HepG2 (cell line): Measurements from ENCODE around the gene OR1F1. TPM values are rescaled to one million over a fixed set of nuclear protein-coding genes. Genes with fewer than 3 reads are reported as not detected.

Experiments
- CHCHD3 ChIP-seq: sonication (generic); formaldehyde crosslinking; IDR thresholded peaks from 2 replicates; pipeline ENCODE4 v1.8.0; 2022; ENCODE audit warnings: mild to moderate bottlenecking, missing genetic modification reagents, moderate library complexity
- EHMT2 ChIP-seq: fragments of 200-600 bp; sonication (generic); IDR thresholded peaks from 2 replicates; pipeline ENCODE4 v1.7.0; 2017; ENCODE audit warnings: antibody characterized with exemption, low read depth, low read length, borderline replicate concordance
- ELF4 ChIP-seq: sonication (generic); formaldehyde crosslinking; IDR thresholded peaks from 2 replicates; pipeline ENCODE4 v1.5.0; 2020; ENCODE audit warnings: missing genetic modification reagents, mild to moderate bottlenecking, moderate library complexity, borderline replicate concordance
- HES4 ChIP-seq: sonication (generic); formaldehyde crosslinking; IDR thresholded peaks from 2 replicates; pipeline ENCODE4 v1.9.0; 2021; ENCODE audit warnings: mild to moderate bottlenecking, missing genetic modification reagents, borderline replicate concordance
- PITX1 ChIP-seq: sonication (generic); formaldehyde crosslinking; IDR thresholded peaks from 2 replicates; pipeline ENCODE4 v1.5.1; 2020; ENCODE audit warnings: mild to moderate bottlenecking, missing genetic modification reagents
- POLR2AphosphoS2 ChIP-seq: IDR thresholded peaks from 2 replicates; pipeline ENCODE4 v1.6.1; 2011; ENCODE audit warnings: low read depth, low read length, improper control_type of control experiment
- RBM22 ChIP-seq: fragments of 200-400 bp; formaldehyde crosslinking; optimal IDR thresholded peaks from 2 replicates; pipeline ENCODE3; 2017; ENCODE audit warnings: mild to moderate bottlenecking, low read length, moderate library complexity
- REPIN1 ChIP-seq: sonication (generic); formaldehyde crosslinking; IDR thresholded peaks from 2 replicates; pipeline ENCODE4 v1.8.0; 2022; ENCODE audit warnings: missing genetic modification reagents, low read depth, mild to moderate bottlenecking, borderline replicate concordance
- SETDB1 ChIP-seq: sonication (generic); formaldehyde crosslinking; IDR thresholded peaks from 2 replicates; pipeline ENCODE4 v1.5.1; 2020; ENCODE audit warnings: missing genetic modification reagents, mild to moderate bottlenecking, borderline replicate concordance
- SIX4 ChIP-seq: sonication (generic); formaldehyde crosslinking; IDR thresholded peaks from 2 replicates; pipeline ENCODE4 v1.4.0; 2020; ENCODE audit warnings: missing genetic modification reagents
- SNAI1 ChIP-seq: sonication (generic); formaldehyde crosslinking; IDR thresholded peaks from 2 replicates; pipeline ENCODE4 v1.5.0; 2020; ENCODE audit warnings: mild to moderate bottlenecking, missing genetic modification reagents, borderline replicate concordance
- SP1 ChIP-seq, 2 experiments: fragments of 450-650 bp in 1 of 2; sonication (generic) in 1 of 2; formaldehyde crosslinking in 1 of 2; IDR thresholded peaks; 2 replicates each; pipeline versions ENCODE4 v1.4.0 to v1.6.1; 2016 to 2020; ENCODE audit warnings: missing genetic modification reagents in 1 of 2
- YEATS2 ChIP-seq: sonication (generic); formaldehyde crosslinking; IDR thresholded peaks from 2 replicates; pipeline ENCODE4 v1.4.0; 2020; ENCODE audit warnings: missing genetic modification reagents, borderline replicate concordance
- ZC3H4 ChIP-seq: sonication (generic); formaldehyde crosslinking; IDR thresholded peaks from 2 replicates; pipeline ENCODE4 v1.4.0; 2020; ENCODE audit warnings: missing genetic modification reagents, borderline replicate concordance
- ZFP1 ChIP-seq: IDR thresholded peaks from 2 replicates; pipeline ENCODE4 v1.6.1; 2016
- ZFYVE20 ChIP-seq: sonication (generic); formaldehyde crosslinking; IDR thresholded peaks from 2 replicates; pipeline ENCODE4 v1.8.0; 2023; ENCODE audit warnings: low read depth, mild to moderate bottlenecking, moderate library complexity, missing genetic modification reagents, borderline replicate concordance
- ZNF30 ChIP-seq: sonication (generic); formaldehyde crosslinking; IDR thresholded peaks from 2 replicates; pipeline ENCODE4 v1.5.0; 2020; ENCODE audit warnings: mild to moderate bottlenecking, missing genetic modification reagents
- ZNF546 ChIP-seq: sonication (generic); formaldehyde crosslinking; conservative IDR thresholded peaks from 2 replicates; pipeline ENCODE4 v1.8.1; 2023; ENCODE audit warnings: mild to moderate bottlenecking, missing genetic modification reagents
- ZNF589 ChIP-seq: sonication (generic); formaldehyde crosslinking; conservative IDR thresholded peaks from 2 replicates; pipeline ENCODE4 v1.8.0; 2022; ENCODE audit warnings: mild to moderate bottlenecking, moderate library complexity, missing genetic modification reagents
- ZNF670 ChIP-seq: sonication (generic); formaldehyde crosslinking; IDR thresholded peaks from 2 replicates; pipeline ENCODE4 v1.8.0; 2022; ENCODE audit warnings: mild to moderate bottlenecking, missing genetic modification reagents, borderline replicate concordance
- ZNF746 ChIP-seq: sonication (generic); formaldehyde crosslinking; IDR thresholded peaks from 2 replicates; pipeline ENCODE4 v1.8.0; 2022; ENCODE audit warnings: mild to moderate bottlenecking, missing genetic modification reagents
- ZNF75D ChIP-seq: sonication (generic); formaldehyde crosslinking; IDR thresholded peaks from 2 replicates; pipeline ENCODE4 v1.8.1; 2023; ENCODE audit warnings: missing genetic modification reagents, mild to moderate bottlenecking, borderline replicate concordance
- polyA plus RNA-seq, 8 experiments: library from polyadenylated mRNA; depleted of rRNA in 3 of 8; stranded (reverse) in 7 of 8; unstranded in 1 of 8; fragments of >200 nt; fragmentation: Illumina TruSeq in 4 of 8; extraction: Trizol in 4 of 8; gene quantifications; 2 replicates each; pipeline versions ENCODE4 v1.2.1 to v1.2.3, GENCODE V29; 2011 to 2016; ENCODE audit warnings: low read depth in 4 of 8, missing spikeins in 1 of 8, mixed read lengths in 1 of 8; ENCODE audit not compliant: insufficient read depth in 1 of 8
- total RNA-seq, 5 experiments: library from RNA; depleted of rRNA; stranded (reverse); fragments of >200 nt; fragmentation: Illumina TruSeq; extraction: Trizol; gene quantifications; 2 replicates each; pipeline ENCODE4 v1.2.3, GENCODE V29; 2016; ENCODE audit warnings: low read depth in 1 of 5
- TF ChIP-seq, protein P1 (sequence below): sonication (generic); formaldehyde crosslinking; IDR thresholded peaks from 2 replicates; pipeline ENCODE4 v1.9.0; 2022; ENCODE audit warnings: low read depth, missing genetic modification reagents
- TF ChIP-seq, protein P2 (sequence below): sonication (generic); formaldehyde crosslinking; IDR thresholded peaks from 2 replicates; pipeline ENCODE4 v1.5.0; 2020; ENCODE audit warnings: mild to moderate bottlenecking, missing genetic modification reagents
- TF ChIP-seq, protein P3 (sequence below): sonication (generic); formaldehyde crosslinking; IDR thresholded peaks from 2 replicates; pipeline ENCODE4 v1.4.0; 2020; ENCODE audit warnings: missing genetic modification reagents

Gene OR1F1
- total and polyA plus RNA-seq, 2 of the 13 experiments (the other 11 are each of a cell fraction or from before 2014, with no cell fraction given), result 0.90 TPM; not detected in 1

DNA sequence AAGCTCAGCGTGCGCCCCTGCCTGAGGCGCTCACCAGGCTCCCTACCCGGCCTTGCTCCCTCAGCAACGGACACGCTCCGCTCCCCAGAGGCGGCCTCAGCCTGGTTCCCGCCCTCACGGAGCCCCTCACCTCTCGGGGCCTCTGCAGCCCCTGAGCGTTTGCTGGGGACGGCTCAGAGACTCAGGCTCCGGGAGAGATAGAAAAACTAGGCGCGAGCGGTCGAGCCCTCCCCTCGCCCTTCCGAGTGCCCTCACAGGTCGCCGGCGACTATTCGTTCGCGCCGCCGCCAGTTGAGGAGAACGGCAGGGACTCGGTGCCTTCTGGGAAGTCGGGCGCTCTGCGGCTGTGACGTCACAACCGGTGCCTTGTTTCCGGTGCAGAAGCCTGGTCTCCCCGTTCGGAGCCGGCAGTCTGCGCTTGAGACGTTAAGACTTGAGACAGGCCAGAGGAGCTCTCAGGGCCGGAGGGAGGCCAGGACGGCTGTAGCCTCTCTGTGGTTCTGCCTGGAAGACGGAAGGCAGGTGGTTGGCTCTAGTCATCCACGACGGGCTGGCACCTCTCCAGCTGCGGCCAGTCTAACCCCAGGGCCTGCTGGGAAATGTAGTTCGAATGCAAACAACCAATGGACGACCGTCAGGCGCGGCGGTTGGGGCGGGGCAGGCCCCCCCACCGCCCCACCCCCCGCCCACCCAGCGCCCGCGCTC, 47.0 kb downstream of the OR1F1 start, which contains the start of gene ZNF200 (continued):
- TF ChIP-seq, protein P1, sequence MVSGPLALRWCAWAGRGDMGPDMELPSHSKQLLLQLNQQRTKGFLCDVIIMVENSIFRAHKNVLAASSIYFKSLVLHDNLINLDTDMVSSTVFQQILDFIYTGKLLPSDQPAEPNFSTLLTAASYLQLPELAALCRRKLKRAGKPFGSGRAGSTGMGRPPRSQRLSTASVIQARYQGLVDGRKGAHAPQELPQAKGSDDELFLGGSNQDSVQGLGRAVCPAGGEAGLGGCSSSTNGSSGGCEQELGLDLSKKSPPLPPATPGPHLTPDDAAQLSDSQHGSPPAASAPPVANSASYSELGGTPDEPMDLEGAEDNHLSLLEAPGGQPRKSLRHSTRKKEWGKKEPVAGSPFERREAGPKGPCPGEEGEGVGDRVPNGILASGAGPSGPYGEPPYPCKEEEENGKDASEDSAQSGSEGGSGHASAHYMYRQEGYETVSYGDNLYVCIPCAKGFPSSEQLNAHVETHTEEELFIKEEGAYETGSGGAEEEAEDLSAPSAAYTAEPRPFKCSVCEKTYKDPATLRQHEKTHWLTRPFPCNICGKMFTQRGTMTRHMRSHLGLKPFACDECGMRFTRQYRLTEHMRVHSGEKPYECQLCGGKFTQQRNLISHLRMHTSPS (CRISPR knock-in tag), result no peak
- TF ChIP-seq SETDB1 (CRISPR knock-in tag) (no peak), ZNF589 (CRISPR knock-in tag) (no peak), CHCHD3 (no peak), SIX4 (CRISPR knock-in tag) (no peak; the same call in 1 of the 2 replicates), ZNF546 (CRISPR knock-in tag) (peak; percentile 71; the same call in 1 of the 2 replicates), ZNF746 (CRISPR knock-in tag) (peak; percentile 61; the same call in 1 of the 2 replicates), POLR2AphosphoS2 (no peak), ZC3H4 (no peak), ZFYVE20 (CRISPR knock-in tag) (no peak), ZNF30 (CRISPR knock-in tag) (peak; percentile 76; the same call in 1 of the 2 replicates), SNAI1 (CRISPR knock-in tag) (peak; percentile 89), ELF4 (CRISPR knock-in tag) (no peak), YEATS2 (CRISPR knock-in tag) (peak; percentile 79), ZNF670 (CRISPR knock-in tag) (no peak), ZNF75D (no peak), RBM22 (no peak), SP1 (IDR thresholded peaks at IDR 0.05) (no peak), SP1 (CRISPR knock-in tag; IDR thresholded peaks at IDR 0.05) (peak; percentile 21; the same call in 1 of the 2 replicates), EHMT2 (no peak), HES4 (CRISPR knock-in tag) (no peak), REPIN1 (0 out of 2 replicates have a peak, but pooled peaks have one; percentile 42), PITX1 (CRISPR knock-in tag) (peak; percentile 42), ZFP1 (CRISPR knock-in tag) (no peak; the same call in 1 of the 2 replicates)
- TF ChIP-seq, protein P2, sequence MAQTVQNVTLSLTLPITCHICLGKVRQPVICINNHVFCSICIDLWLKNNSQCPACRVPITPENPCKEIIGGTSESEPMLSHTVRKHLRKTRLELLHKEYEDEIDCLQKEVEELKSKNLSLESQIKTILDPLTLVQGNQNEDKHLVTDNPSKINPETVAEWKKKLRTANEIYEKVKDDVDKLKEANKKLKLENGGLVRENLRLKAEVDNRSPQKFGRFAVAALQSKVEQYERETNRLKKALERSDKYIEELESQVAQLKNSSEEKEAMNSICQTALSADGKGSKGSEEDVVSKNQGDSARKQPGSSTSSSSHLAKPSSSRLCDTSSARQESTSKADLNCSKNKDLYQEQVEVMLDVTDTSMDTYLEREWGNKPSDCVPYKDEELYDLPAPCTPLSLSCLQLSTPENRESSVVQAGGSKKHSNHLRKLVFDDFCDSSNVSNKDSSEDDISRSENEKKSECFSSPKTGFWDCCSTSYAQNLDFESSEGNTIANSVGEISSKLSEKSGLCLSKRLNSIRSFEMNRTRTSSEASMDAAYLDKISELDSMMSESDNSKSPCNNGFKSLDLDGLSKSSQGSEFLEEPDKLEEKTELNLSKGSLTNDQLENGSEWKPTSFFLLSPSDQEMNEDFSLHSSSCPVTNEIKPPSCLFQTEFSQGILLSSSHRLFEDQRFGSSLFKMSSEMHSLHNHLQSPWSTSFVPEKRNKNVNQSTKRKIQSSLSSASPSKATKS, result no peak
- TF ChIP-seq, protein P3, sequence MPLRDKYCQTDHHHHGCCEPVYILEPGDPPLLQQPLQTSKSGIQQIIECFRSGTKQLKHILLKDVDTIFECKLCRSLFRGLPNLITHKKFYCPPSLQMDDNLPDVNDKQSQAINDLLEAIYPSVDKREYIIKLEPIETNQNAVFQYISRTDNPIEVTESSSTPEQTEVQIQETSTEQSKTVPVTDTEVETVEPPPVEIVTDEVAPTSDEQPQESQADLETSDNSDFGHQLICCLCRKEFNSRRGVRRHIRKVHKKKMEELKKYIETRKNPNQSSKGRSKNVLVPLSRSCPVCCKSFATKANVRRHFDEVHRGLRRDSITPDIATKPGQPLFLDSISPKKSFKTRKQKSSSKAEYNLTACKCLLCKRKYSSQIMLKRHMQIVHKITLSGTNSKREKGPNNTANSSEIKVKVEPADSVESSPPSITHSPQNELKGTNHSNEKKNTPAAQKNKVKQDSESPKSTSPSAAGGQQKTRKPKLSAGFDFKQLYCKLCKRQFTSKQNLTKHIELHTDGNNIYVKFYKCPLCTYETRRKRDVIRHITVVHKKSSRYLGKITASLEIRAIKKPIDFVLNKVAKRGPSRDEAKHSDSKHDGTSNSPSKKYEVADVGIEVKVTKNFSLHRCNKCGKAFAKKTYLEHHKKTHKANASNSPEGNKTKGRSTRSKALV (CRISPR knock-in tag), result no peak
